Choroid plexus epithelial cell (primary cell): Measurements from ENCODE around the gene PDCD1.

Experiments
- DNase-seq: peaks from one replicate; pipeline ENCODE4 v3.0.0-alpha.2; 2010; ENCODE audit warnings: low read depth
- H3K4me3 ChIP-seq: 2 replicates; pipeline ENCODE4 v1.5.1; 2011; ENCODE audit warnings: low read depth, mild to moderate bottlenecking, control low read depth, low read length, moderate library complexity
- TF ChIP-seq, protein P1 (sequence below): conservative IDR thresholded peaks from 2 replicates; pipeline ENCODE4 v1.5.1; 2011; ENCODE audit warnings: low read depth, mild to moderate bottlenecking, control low read depth, inconsistent platforms, low read length, moderate library complexity

PDCD1 gene

DNA sequence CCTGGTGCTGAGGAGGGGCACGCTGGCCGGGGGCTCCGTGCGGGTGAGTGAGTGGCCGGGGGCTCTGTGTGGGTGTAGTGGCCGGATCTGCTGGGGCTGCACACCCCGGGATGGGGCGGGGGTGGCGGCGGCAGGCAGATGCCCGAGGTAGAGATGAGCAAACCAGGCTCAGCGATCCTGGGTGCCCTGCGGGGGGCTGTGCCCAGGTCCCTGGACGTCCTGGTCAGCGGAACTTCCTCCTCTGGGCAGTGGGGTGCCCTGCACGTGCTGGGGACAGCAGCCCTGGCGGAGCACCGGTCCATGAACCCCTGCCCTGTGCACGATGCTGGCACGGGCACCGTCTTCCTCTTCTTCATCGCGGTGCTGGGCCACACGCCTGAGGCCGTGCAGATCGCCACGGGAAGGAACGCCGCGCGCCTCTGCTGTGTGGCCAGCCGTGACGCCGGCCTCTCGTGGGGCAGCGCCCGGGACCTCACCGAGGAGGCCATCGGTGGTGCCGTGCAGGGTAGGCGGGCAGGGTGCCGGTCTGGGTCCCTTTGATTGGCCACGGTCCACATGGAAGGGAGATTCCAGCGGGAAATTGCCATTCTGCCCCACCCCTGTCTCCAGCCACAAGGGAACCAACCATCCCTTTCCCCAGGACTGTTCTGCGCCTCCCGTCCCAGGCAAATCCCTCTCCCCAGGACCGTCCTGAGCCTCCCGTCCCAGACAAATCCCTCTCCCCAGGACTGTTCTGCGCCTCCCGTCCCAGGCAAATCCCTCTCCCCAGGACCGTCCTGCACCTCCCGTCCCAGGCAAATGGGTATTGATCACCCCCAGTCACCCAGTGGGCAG, 43.8 kb downstream of the PDCD1 start:
- TF ChIP-seq, protein P1, sequence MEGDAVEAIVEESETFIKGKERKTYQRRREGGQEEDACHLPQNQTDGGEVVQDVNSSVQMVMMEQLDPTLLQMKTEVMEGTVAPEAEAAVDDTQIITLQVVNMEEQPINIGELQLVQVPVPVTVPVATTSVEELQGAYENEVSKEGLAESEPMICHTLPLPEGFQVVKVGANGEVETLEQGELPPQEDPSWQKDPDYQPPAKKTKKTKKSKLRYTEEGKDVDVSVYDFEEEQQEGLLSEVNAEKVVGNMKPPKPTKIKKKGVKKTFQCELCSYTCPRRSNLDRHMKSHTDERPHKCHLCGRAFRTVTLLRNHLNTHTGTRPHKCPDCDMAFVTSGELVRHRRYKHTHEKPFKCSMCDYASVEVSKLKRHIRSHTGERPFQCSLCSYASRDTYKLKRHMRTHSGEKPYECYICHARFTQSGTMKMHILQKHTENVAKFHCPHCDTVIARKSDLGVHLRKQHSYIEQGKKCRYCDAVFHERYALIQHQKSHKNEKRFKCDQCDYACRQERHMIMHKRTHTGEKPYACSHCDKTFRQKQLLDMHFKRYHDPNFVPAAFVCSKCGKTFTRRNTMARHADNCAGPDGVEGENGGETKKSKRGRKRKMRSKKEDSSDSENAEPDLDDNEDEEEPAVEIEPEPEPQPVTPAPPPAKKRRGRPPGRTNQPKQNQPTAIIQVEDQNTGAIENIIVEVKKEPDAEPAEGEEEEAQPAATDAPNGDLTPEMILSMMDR, result no peak
- DNase-seq, result no peak
- no peak overlapping the region for H3K4me3 ChIP-seq

DNA sequence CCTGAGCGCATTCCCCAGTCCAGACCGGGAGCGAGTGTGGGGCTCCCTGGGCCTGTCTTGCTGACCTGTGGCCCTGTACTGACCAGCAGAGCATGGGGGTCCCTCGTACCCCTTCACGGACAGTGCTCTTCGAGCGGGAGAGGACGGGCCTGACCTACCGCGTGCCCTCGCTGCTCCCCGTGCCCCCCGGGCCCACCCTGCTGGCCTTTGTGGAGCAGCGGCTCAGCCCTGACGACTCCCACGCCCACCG, 44.4 kb downstream of the PDCD1 start:
- TF ChIP-seq, protein P1, result no peak
- DNase-seq, result no peak
- H3K4me3 ChIP-seq, result no peak overlapping the region

DNA sequence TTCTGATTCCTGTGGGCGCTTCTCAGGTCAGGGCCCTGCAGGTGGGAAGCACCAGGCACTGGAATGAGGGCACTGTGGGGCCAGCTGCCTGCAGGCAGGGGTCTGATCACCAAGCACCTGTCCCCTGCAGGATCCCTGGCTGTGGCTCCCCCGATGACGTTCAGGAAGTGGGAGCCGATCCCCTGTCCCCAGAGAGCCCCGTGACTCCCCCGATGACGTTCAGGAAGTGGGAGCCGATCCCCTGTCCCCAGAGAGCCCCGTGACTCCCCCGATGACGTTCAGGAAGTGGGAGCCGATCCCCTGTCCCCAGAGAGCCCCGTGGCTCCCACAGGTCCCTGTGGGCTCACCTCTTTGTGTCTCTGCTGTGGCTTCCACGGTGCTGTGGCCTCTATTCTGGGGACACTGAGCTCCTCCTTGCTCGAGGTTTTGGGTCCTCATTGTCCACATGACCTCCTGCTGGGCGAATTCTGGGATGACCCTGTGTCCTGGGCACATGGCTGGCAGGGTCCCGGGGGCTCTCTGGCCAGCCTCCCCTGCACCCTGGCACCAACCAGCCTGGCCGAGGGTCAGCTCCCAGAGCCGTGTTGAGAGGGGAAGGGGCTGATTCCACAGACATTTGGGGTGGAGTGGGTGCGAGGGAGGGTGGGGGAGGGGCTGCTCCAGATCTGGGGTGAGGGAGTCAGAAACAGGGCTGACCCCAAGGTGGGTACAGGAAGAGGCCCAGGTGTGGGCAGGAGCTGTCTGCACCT, 44.9 kb downstream of the PDCD1 start:
- TF ChIP-seq, protein P1, result no peak
- no peak overlapping the region for H3K4me3 ChIP-seq
- no peak for DNase-seq

DNA sequence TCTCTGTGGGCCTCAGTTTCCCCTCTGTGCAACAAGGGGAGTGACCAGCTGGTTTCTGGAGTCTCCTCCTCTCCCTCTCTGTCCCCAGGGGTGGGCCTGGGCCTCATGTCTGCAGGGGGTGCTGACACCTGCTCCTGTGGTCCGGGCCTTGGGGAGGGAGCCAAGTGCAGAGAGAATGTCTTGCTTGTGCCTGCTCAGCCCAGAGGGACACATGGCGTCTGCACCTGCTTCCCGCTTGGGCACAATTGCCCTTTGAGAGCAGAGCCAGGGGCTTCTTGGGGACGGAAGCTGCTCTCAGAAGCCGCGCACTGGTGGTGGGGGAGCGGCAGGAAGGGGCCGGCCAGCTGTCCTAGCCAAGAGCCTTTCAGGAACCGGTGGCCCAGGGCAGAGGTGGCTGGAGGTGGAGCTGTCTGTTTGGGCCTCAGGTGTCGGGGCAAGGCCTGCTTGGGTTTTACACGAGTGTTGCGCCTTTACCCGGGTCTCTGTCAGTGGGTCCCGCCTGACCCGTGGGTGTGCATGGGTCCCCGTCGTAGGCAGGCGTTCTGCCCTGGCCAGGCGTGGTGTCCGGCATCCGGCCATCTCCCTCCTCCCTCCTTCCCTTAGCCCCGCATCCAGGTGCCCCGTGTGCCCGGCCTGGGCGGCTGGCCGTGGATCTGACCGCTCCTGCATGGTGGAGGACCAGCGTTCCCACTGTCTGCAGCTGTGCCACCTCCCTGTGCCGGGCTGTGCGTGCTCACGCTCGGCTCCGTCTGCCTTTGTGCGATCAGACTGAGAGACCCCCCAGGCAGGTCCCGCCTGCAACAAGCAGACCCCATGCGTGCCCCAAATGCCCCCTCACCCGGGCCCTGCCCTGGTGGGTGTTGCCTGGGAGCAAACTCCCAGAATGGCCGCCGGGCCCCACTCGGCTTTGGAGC, 45.7 kb downstream of the PDCD1 start:
- TF ChIP-seq, protein P1, result no peak
- no peak overlapping the region for H3K4me3 ChIP-seq
- no peak for DNase-seq

DNA sequence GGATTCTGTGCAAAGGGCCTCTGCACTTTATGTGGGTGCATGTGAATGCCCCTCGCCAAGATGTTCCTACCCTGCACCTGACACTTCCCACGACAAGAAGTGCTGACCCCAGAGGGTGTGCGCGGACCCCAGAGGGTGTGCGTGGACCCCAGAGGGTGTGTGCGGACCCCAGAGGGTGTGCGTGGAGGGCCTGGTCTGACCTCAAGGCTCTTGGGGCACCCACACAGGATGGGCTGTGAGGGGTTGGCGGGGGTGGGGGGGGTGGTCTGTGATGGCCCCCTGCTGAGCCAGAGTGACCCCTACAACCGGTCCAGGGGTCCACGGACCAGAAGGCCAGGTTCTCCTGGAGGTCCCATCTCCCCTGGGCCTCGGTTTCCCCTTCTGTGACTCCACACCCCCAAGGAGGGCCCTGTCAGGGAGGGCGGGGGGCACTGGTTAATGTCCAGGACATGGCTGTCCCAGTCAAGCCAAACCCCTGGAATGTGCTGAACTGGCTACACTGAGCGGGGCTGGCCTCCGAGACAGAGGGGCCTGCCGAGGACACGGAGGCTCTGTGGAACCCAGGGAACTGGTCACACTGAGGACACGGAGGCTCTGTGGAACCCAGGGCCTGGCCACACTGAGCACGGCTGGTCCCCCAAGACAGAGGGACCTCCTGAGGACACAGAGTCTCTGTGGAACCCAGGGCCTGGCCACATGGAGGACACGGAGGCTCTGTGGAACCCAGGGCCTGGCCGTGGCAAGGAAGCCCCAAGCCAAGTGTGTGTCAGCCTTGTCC, 46.6 kb downstream of the PDCD1 start:
- TF ChIP-seq, protein P1, result no peak
- DNase-seq, result no peak
- H3K4me3 ChIP-seq, result no peak overlapping the region

DNA sequence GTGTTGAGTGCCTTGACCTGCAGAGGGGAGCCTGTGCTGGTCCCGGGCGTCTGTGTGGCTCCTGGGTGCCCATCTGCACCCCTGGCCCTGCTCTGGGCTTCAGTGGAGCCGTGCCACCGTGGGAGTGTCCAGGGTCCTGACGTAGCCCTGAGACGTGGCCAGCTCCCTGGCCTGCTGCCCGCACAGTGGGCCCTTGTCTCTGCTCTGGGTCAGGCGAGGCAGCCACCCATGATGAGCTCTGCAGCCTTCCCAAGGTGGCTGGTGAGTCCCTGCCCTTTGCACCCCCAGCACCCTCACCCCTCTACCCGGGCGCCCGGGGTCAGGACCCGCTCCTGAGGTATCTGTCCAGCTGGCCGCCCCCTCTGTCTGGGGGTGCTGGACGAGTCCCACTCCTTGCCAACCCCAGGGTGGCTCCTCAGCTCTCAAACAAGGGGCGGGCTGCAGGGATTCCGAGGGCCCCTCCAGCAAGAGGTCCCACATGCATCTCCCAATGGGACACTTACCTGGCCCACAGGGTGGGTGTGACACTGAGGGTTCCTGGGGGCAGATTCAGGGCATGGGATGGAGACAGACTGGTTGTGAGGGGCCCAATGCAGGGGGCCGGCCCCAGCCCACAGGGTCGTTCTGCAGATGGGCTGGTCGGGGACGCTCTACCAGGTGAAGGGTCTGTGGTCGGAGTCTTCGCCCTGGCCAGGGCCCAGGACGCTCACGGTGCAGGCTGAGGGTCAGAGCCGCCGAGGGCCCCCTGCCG, 47.3 kb downstream of the PDCD1 start:
- no peak for DNase-seq
- TF ChIP-seq, protein P1, result no peak
- no peak overlapping the region for H3K4me3 ChIP-seq
